Liver (tissue), 5 donors: ENCODE data around the gene BTNL2. TPM values are rescaled to one million over a fixed set of nuclear protein-coding genes. Genes with fewer than 3 reads are reported as not detected.

ENCODE experiments used
- polyA plus RNA-seq, 2 donors: library from polyadenylated mRNA; stranded (reverse) in 1 of 2; unstranded in 1 of 2; fragments of 200-250 nt in 1 of 2; fragments of >200 nt in 1 of 2; fragmentation: Nextera tagmentation in 1 of 2; extraction: Ambion mirVana in 1 of 2; gene quantifications; one replicate each; pipeline versions ENCODE4 v1.2.1 to v1.2.3, GENCODE V29; 2013 to 2015
- small RNA-seq: library from RNA; depleted of rRNA; stranded (forward); fragments of <200 nt; gene quantifications from one replicate; pipeline ENCODE3, GENCODE V24; 2014
- total RNA-seq, 2 donors: library from RNA; depleted of rRNA; stranded (reverse); fragments of >200 nt; gene quantifications; one replicate each; pipeline ENCODE4 v1.2.3, GENCODE V29; 2014
- donor health status: healthy.
- donor health status: healthy.
- donor health status: healthy.

The BTNL2 gene
- total and polyA plus RNA-seq, 4 donors, result not detected

Small RNA genes within 50 kb of the gene (small RNA-seq; reads per million reads assigned to genes)
- gene RNU6-603P, result not detected

Other genes starting within 250 kb of the BTNL2 start
- gene EGFL8, start 242.6 kb downstream of the BTNL2 start, total RNA-seq, result 1 to 10 TPM; 1.8 to 8.2 TPM
- gene EGFL8, start 242.6 kb downstream of the BTNL2 start, polyA plus RNA-seq, result 1 to 10 TPM; 1.9 TPM
- gene AGPAT1, start 231.1 kb downstream of the BTNL2 start, total RNA-seq, result 10 to 100 TPM; 10.4 to 14.7 TPM
- gene AGPAT1, start 231.1 kb downstream of the BTNL2 start, polyA plus RNA-seq, result 10 to 100 TPM; 20.3 to 45.1 TPM
- 10 to 100 TPM; 51.5 to 56.1 TPM for gene RNF5, start 228.8 kb downstream of the BTNL2 start, total RNA-seq
- 10 to 100 TPM; 65.9 to 85.9 TPM for gene RNF5, start 228.8 kb downstream of the BTNL2 start, polyA plus RNA-seq
- under 1 TPM; 0.47 to 0.92 TPM for gene AGER, start 222.9 kb downstream of the BTNL2 start, total RNA-seq
- under 1 TPM; 0.75 to 0.91 TPM for gene AGER, start 222.9 kb downstream of the BTNL2 start, polyA plus RNA-seq
- gene PBX2, start 217.0 kb downstream of the BTNL2 start, total RNA-seq, result 10 to 100 TPM; 21.3 to 52.5 TPM
- gene PBX2, start 217.0 kb downstream of the BTNL2 start, polyA plus RNA-seq, result 10 to 100 TPM in 1 of 2 donors, 1 to 10 TPM in 1; 1.5 to 16.0 TPM
- 1 to 10 TPM; 2.3 to 6.6 TPM for gene GPSM3, start 214.5 kb downstream of the BTNL2 start, total RNA-seq
- 1 to 10 TPM; 6.0 to 8.0 TPM for gene GPSM3, start 214.5 kb downstream of the BTNL2 start, polyA plus RNA-seq
- 10 to 100 TPM in 1 of 2 donors, 1 to 10 TPM in 1; 2.6 to 15.1 TPM for gene NOTCH4, start 183.1 kb downstream of the BTNL2 start, total RNA-seq
- 10 to 100 TPM in 1 of 2 donors, 1 to 10 TPM in 1; 7.3 to 10.4 TPM for gene NOTCH4, start 183.1 kb downstream of the BTNL2 start, polyA plus RNA-seq
- not detected for gene TSBP1, start 35.3 kb downstream of the BTNL2 start, total RNA-seq
- not detected for gene TSBP1, start 35.3 kb downstream of the BTNL2 start, polyA plus RNA-seq
- gene HLA-DRA, start 32.7 kb upstream of the BTNL2 start, total RNA-seq, result 10 to 100 TPM; 82.1 to 94.2 TPM
- gene HLA-DRA, start 32.7 kb upstream of the BTNL2 start, polyA plus RNA-seq, result 100 to 1,000 TPM in 1 of 2 donors, 10 to 100 TPM in 1; 53.4 to 145 TPM
- 10 to 100 TPM in 1 of 2 donors, 1 to 10 TPM in 1; 3.8 to 42.9 TPM for gene HLA-DRB5, start 123.1 kb upstream of the BTNL2 start, total RNA-seq
- gene HLA-DRB5, start 123.1 kb upstream of the BTNL2 start, polyA plus RNA-seq, result 1 to 10 TPM in 1 of 2 donors, under 1 TPM in 1; 0.36 to 1.8 TPM
- gene HLA-DRB1, start 182.7 kb upstream of the BTNL2 start, total RNA-seq, result 10 to 100 TPM; 37.0 to 46.1 TPM
- 10 to 100 TPM; 26.0 to 35.7 TPM for gene HLA-DRB1, start 182.7 kb upstream of the BTNL2 start, polyA plus RNA-seq
- gene HLA-DQA1, start 230.2 kb upstream of the BTNL2 start, total RNA-seq, result 10 to 100 TPM in 1 of 2 donors, 1 to 10 TPM in 1; 8.5 to 19.9 TPM
- 10 to 100 TPM in 1 of 2 donors, 1 to 10 TPM in 1; 2.1 to 10.2 TPM for gene HLA-DQA1, start 230.2 kb upstream of the BTNL2 start, polyA plus RNA-seq